DND-41 (cell line): ENCODE data around the gene CHI3L2.

ENCODE experiments used
- EZH2 ChIP-seq: IDR thresholded peaks from 3 replicates; pipeline ENCODE4 v1.6.1; 2012; ENCODE audit warnings: borderline replicate concordance, low read depth, mild to moderate bottlenecking, moderate library complexity, low read length, inconsistent platforms; ENCODE audit not compliant: severe bottlenecking
- TF ChIP-seq, protein P1 (sequence below): IDR thresholded peaks from 2 replicates; pipeline ENCODE4 v1.5.1; 2012; ENCODE audit warnings: borderline replicate concordance, low read length, moderate library complexity, mild to moderate bottlenecking; ENCODE audit not compliant: poor library complexity, severe bottlenecking; ENCODE audit errors: extremely low read depth

DNA sequence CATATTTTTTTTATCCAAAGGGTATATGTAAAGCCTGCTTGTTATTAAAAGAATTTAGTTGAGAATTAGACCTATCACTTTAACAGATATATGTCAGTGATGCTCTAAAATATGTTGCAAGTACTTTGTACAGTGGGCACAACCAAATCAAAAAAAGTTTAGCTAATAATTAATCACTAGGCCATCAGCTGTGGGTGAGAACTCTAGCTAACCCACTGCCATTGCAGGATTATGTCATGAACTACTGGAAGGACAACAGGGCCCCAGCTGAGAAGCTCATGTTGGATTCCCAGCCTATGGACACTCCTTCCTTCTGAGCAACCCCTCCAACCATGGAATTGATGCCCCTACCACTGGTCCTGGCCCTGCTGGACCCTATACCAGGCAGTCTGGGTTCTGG is 56.3 kb downstream of the CHI3L2 start:
- TF ChIP-seq, protein P1, sequence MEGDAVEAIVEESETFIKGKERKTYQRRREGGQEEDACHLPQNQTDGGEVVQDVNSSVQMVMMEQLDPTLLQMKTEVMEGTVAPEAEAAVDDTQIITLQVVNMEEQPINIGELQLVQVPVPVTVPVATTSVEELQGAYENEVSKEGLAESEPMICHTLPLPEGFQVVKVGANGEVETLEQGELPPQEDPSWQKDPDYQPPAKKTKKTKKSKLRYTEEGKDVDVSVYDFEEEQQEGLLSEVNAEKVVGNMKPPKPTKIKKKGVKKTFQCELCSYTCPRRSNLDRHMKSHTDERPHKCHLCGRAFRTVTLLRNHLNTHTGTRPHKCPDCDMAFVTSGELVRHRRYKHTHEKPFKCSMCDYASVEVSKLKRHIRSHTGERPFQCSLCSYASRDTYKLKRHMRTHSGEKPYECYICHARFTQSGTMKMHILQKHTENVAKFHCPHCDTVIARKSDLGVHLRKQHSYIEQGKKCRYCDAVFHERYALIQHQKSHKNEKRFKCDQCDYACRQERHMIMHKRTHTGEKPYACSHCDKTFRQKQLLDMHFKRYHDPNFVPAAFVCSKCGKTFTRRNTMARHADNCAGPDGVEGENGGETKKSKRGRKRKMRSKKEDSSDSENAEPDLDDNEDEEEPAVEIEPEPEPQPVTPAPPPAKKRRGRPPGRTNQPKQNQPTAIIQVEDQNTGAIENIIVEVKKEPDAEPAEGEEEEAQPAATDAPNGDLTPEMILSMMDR, result no peak
- TF ChIP-seq EZH2, result no peak
